Measurements from ENCODE around the gene RBM12. TPM values are rescaled to one million over a fixed set of nuclear protein-coding genes. Genes with fewer than 3 reads are reported as not detected.

Gene RBM12
- total RNA-seq, 4 donors from 2014 or later: 31.4 to 43.2 (median 33.9) TPM

DNA sequence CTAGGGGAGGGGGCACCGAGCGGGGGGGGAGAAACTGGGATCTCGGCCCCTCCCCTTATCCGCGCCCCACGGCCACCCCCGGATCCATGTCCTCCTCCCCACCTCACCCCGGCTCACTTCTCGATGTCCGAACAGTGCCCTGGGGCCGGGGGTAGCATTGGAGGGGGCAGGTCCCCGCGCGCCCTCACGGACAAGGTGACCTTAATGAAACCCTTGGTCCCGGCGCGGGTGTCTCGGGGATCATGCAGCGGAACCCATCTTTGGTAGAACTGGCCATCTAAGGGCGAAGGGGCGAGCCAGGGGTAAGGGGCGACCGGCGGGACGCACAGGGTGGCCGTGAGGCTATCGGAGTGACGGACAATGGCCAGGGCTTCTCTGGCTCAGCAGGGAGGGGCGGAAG is 62.7 kb downstream of the RBM12 start:
- no peak for DNase-seq (ENCODE audit: low spot score)
- ATAC-seq (ENCODE audit: low FRiP score): no peak

DNA sequence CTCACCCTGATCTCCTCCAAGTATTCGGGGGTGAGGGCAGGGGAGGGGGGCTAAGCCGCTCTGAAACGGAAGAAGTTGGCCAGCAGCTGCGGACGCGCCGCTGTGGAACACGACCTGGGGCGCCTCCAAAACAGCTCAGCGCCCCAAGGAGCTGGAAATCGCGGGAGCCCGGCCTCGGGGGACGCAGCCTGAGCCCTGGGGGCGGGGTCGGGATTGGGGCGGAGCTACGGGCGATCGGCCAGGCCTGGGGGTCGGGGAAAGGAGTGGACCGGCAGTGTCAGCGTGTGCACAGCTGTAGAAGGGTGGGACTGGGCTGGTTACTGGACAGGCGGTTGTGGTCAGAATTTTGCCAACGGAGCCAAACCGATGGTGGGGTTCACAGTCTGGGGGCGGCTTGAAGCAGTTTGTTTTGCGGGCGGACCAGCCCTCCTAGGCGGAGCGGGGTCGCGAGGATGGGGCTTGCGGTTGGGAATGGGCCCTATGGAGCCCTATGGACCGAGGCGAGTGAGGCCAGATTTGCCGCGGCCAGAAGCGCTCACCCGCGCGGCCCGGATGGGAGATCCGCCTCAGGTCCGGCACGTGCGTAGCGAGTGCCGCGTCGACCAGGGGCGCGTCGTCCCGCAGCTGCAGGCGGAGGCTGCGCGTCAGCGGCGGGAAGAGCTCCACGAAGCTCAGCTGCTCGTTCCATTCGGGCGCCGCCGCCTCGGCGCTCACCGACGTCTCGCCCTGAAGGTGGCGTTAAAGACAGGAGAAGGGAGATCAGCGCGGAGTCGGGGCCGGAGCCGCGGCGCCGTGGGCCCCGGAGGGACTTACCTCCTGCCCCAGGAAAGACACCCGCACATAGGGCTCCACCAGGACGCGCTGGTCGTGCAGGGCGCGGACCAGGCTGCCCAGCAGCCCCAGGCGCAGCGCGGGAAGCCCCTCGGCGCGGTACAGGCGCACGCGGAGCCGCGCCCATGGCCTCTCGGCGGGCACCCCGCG is 63.4 kb downstream of the RBM12 start:
- peak; percentile 83 for ATAC-seq (ENCODE audit: low FRiP score)

More for the DNA sequence above, 62.7 kb downstream of the RBM12 start:
- TF ChIP-seq CTCF (IDR thresholded peaks at IDR 0.05): no peak

DNA sequence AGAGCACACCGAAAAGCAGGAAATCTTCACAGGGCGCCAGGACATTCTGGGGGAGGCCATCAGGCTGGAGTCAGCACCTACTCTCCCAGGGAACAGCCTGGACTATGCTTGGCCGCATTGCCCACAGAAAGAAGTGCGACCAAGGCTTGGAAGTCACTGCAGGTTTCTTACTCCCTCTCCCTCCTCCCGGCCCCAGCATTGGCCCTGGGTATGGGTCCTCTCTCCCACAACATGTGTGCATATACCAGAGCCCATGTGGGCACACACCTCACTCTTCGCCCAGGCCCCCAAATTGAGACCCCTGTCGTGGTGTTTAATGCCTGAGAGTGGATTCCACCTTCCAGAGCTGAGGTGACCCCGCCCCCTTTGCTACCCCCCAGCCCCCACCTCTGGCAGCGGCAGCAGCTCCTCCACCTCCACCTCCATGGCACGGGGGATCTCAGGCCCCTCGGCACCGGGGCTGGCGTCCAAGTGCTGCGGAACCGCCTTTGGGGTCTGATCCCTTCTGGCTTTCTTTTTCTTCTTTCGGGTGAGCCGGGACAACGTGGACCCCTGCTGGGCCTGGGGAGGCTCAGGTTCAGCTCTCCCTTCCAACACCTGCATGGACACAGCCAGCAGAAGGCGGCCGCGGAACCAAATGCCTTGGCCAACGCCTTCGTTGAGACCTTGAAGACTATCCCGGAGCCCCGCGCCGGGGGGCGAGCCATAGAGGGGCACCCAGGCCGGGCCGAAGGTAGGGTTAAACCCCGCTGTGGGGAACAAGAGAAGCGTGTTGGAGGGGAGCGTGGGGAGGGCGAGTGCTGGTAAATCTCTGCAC is 64.3 kb downstream of the RBM12 start:
- ATAC-seq (ENCODE audit: low FRiP score) (no peak), DNase-seq (ENCODE audit: low spot score) (no peak)
- TF ChIP-seq CTCF (IDR thresholded peaks at IDR 0.05): no peak

More for the DNA sequence above, 63.4 kb downstream of the RBM12 start:
- DNase-seq (ENCODE audit: low spot score): no peak
- no peak for TF ChIP-seq CTCF (IDR thresholded peaks at IDR 0.05)

- ATAC-seq (ENCODE audit: low FRiP score) (no peak), DNase-seq (ENCODE audit: low spot score) (no peak)
- TF ChIP-seq CTCF (IDR thresholded peaks at IDR 0.05): no peak
These were observed 65.0 kb downstream of the RBM12 start for GRCh38 chr20:35599776-35600120.

Small RNA genes within 50 kb of the gene (small RNA-seq; reads per million reads assigned to genes)
- not detected for gene RNU6-759P

Other genes with a start within 250 kb of the RBM12 start
- gene GDF5, start 226.7 kb downstream of the RBM12 start, total RNA-seq: 1 to 10 TPM in 3 of 4 donors, under 1 TPM in 1; 0.47 to 2.6 (median 1.8) TPM
- gene CEP250, start 209.3 kb downstream of the RBM12 start, total RNA-seq: 10 to 100 TPM; 14.6 to 25.4 (median 16.2) TPM
- not detected for gene C20orf173, start 135.2 kb downstream of the RBM12 start, total RNA-seq
- gene ERGIC3, start 122.8 kb downstream of the RBM12 start, total RNA-seq: 100 to 1,000 TPM; 143 to 184 (median 163) TPM
- 1 to 10 TPM; 2.5 to 7.4 (median 3.1) TPM for gene SPAG4, start 49.1 kb downstream of the RBM12 start, total RNA-seq
- gene CPNE1, start within 50 bp of the RBM12 start, total RNA-seq: 100 to 1,000 TPM in 1 of 4 donors, 10 to 100 TPM in 3; 50.7 to 113 (median 85.2) TPM
- gene NFS1, start 34.5 kb upstream of the RBM12 start, total RNA-seq: 10 to 100 TPM; 16.1 to 32.1 (median 26.6) TPM
- 100 to 1,000 TPM; 160 to 364 (median 237) TPM for gene ROMO1, start 34.5 kb upstream of the RBM12 start, total RNA-seq
- 100 to 1,000 TPM; 231 to 462 (median 427) TPM for gene RBM39, start 77.4 kb upstream of the RBM12 start, total RNA-seq
- gene PHF20, start 107.1 kb upstream of the RBM12 start, total RNA-seq: 10 to 100 TPM; 51.0 to 71.7 (median 54.8) TPM

Measured in omental fat pad (tissue), 4 donors.